ENCODE measurements around the gene EDC3. TPM values are rescaled to one million over a fixed set of nuclear protein-coding genes. Genes with fewer than 3 reads are reported as not detected.
"Not testable (repeated sequence)": the region's sequence is repeated elsewhere in the genome, so short reads cannot be mapped to it uniquely, and the experiment has no call there.

Gene EDC3
- total RNA-seq, 4 donors from 2014 or later = 8.7 to 40.6 (median 17.9) TPM

- Histone ChIP-seq H3K27me3 (no peaks in the 10 kb centered on the region), H3K9me3 (no peaks in the 10 kb centered on the region), H3K36me3 (no peaks in the 10 kb centered on the region), H3K27ac (peak overlapping the region; percentile 88), H3K4me3 (peak overlapping the region; percentile 51 to 52), H3K4me1 (peaks cover 0 to 7% of the 10 kb centered on the region in 2 donors)
- no peak for DNase-seq
- intact Hi-C loops (cut with DNase I; ENCODE audit: low total_unique reads) = no loop called here
- TF ChIP-seq, protein P1, sequence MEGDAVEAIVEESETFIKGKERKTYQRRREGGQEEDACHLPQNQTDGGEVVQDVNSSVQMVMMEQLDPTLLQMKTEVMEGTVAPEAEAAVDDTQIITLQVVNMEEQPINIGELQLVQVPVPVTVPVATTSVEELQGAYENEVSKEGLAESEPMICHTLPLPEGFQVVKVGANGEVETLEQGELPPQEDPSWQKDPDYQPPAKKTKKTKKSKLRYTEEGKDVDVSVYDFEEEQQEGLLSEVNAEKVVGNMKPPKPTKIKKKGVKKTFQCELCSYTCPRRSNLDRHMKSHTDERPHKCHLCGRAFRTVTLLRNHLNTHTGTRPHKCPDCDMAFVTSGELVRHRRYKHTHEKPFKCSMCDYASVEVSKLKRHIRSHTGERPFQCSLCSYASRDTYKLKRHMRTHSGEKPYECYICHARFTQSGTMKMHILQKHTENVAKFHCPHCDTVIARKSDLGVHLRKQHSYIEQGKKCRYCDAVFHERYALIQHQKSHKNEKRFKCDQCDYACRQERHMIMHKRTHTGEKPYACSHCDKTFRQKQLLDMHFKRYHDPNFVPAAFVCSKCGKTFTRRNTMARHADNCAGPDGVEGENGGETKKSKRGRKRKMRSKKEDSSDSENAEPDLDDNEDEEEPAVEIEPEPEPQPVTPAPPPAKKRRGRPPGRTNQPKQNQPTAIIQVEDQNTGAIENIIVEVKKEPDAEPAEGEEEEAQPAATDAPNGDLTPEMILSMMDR (IDR thresholded peaks at IDR 0.05) = no peak
- no peak for TF ChIP-seq POLR2A (IDR thresholded peaks at IDR 0.05)
These were observed 96.7 kb downstream of the EDC3 start for GRCh38 chr15:74599156-74599555.

DNA sequence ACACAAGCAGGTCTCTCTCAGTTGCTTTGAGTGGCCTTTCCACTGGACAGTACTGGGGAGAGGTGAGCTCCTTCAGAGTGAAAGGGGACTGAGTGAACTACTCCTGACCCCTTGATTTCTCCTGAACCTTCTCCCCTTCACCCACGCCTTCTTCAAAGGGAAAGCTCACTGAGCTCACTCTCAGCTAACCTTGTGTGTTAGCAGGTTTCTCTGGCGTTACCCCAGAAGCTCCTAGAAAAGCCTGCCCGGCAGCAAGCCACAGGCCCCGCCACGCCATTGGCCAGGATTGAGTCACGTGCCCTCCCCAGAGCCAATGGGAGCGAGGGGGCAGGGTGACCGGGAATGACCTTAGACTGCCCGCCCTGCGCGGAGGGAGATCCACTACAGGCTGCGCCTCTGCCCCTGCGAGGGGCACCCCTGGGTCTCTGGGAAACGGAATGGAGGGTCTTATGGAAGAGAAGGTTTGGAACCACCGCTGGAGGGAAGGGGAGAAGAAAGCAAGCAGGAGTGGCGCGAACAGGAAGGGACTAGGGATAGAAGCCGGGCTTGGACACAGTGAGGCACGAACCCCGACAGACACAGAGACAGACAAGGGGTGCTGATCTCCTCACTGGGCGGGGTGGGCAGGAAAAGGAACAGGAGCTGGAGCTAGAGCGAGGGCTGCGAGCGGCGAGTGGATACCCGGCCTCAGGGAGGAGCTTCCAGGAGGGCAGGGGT is 97.5 kb downstream of the EDC3 start:
- H3K4me3 ChIP-seq = peak overlapping the region; percentile 51 to 52
- peak; percentile 93 to 94 for DNase-seq
- H3K9me3 ChIP-seq = no peaks in the 10 kb centered on the region
- TF ChIP-seq, protein P1 (IDR thresholded peaks at IDR 0.05) = no peak
- TF ChIP-seq POLR2A (IDR thresholded peaks at IDR 0.05) = peak; percentile 61 to 92
- H3K4me1 ChIP-seq = peaks cover 0 to 7% of the 10 kb centered on the region in 2 donors
- H3K36me3 ChIP-seq = no peaks in the 10 kb centered on the region
- intact Hi-C loops (cut with DNase I; ENCODE audit: low total_unique reads) = no loop called here
- no peaks in the 10 kb centered on the region for H3K27me3 ChIP-seq
- H3K27ac ChIP-seq = peak overlapping the region; percentile 88

- H3K36me3 ChIP-seq; DNase-seq; intact Hi-C loops (cut with DNase I; ENCODE audit: low total_unique reads); H3K27me3 ChIP-seq; H3K27ac ChIP-seq; H3K4me1 ChIP-seq; H3K4me3 ChIP-seq; H3K9me3 ChIP-seq: not testable (repeated sequence)
These were observed 98.6 kb downstream of the EDC3 start for GRCh38 chr15:74597146-74597705.

- H3K36me3 ChIP-seq; intact Hi-C loops (cut with DNase I; ENCODE audit: low total_unique reads); H3K4me3 ChIP-seq; H3K4me1 ChIP-seq; DNase-seq; H3K9me3 ChIP-seq; H3K27ac ChIP-seq; H3K27me3 ChIP-seq: not testable (repeated sequence)
These were observed 99.1 kb downstream of the EDC3 start for GRCh38 chr15:74596736-74597135.

DNA sequence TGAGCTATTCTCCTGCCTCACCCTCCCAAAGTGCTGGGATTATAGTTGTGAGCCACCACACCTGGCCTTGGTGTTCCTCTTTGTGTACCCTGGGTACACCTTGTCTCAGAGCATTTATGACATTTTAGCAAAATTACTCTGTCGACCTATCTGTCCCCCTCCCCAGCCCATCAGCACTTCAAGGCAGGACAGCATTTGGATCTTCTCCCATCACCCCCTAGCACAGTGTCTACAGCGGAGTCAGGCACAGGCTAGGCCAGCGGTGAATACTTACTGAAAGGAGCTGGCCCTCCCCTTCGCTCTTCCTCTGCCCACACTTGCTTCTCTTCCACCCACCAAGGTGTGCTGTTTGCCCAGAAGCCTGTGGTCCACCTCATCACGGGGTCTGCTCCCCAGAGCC is 100.6 kb downstream of the EDC3 start:
- TF ChIP-seq POLR2A (IDR thresholded peaks at IDR 0.05) = no peak
- TF ChIP-seq, protein P1 (IDR thresholded peaks at IDR 0.05) = no peak
- Histone ChIP-seq H3K27ac (no peak overlapping the region), H3K9me3 (no peaks in the 10 kb centered on the region), H3K36me3 (no peaks in the 10 kb centered on the region), H3K4me1 (peaks cover 0 to 7% of the 10 kb centered on the region in 2 donors), H3K4me3 (no peak overlapping the region), H3K27me3 (no peaks in the 10 kb centered on the region)
- intact Hi-C loops (cut with DNase I; ENCODE audit: low total_unique reads) = no loop called here
- DNase-seq = no peak

GRCh38 chr15:74594455-74594854 is 101.4 kb downstream of the EDC3 start:
- intact Hi-C loops (cut with DNase I; ENCODE audit: low total_unique reads) = no loop called here
- Histone ChIP-seq H3K4me1 (peaks cover 0 to 2% of the 10 kb centered on the region in 2 donors), H3K4me3 (no peak overlapping the region), H3K27ac (no peak overlapping the region), H3K9me3 (no peaks in the 10 kb centered on the region), H3K36me3 (no peaks in the 10 kb centered on the region), H3K27me3 (no peaks in the 10 kb centered on the region)
- DNase-seq = no peak
- no peak for TF ChIP-seq POLR2A (IDR thresholded peaks at IDR 0.05)
- TF ChIP-seq, protein P1 (IDR thresholded peaks at IDR 0.05) = no peak
